ENCODE data around the gene RHD. TPM values are rescaled to one million over a fixed set of nuclear protein-coding genes. Genes with fewer than 3 reads are reported as not detected.
"Not testable (repeated sequence)": the region's sequence is repeated elsewhere in the genome, so short reads cannot be mapped to it uniquely, and the experiment has no call there.

Gene RHD
- total RNA-seq, 1 donor from 2014 or later, result not detected

- DNase-seq (ENCODE audit: low spot score), result no peak
Observed at GRCh38 chr1:25257196-25257595, 15.1 kb upstream of the RHD start.

- not testable (repeated sequence) for DNase-seq (ENCODE audit: low spot score)
Observed at GRCh38 chr1:25259813-25260212, 12.5 kb upstream of the RHD start.

GRCh38 chr1:25260336-25260735 lies 12.0 kb upstream of the RHD start:
- DNase-seq (ENCODE audit: low spot score), result not testable (repeated sequence)

- DNase-seq (ENCODE audit: low spot score), result not testable (repeated sequence)
Observed at GRCh38 chr1:25266554-25267287, 5.6 kb upstream of the RHD start.

GRCh38 chr1:25267288-25268142 lies 4.8 kb upstream of the RHD start:
- peak; percentile 75 for DNase-seq (ENCODE audit: low spot score)

- not testable (repeated sequence) for DNase-seq (ENCODE audit: low spot score)
Observed at GRCh38 chr1:25268143-25268760, 4.1 kb upstream of the RHD start.

- not testable (repeated sequence) for DNase-seq (ENCODE audit: low spot score)
Observed at GRCh38 chr1:25275648-25276047, 3.3 kb downstream of the RHD start.

GRCh38 chr1:25277295-25277694 lies 5.0 kb downstream of the RHD start:
- not testable (repeated sequence) for DNase-seq (ENCODE audit: low spot score)

- not testable (repeated sequence) for DNase-seq (ENCODE audit: low spot score)
Observed at GRCh38 chr1:25278358-25278757, 6.0 kb downstream of the RHD start.

- DNase-seq (ENCODE audit: low spot score), result not testable (repeated sequence)
Observed at GRCh38 chr1:25278790-25279189, 6.5 kb downstream of the RHD start.

GRCh38 chr1:25279693-25280111 lies 7.4 kb downstream of the RHD start:
- DNase-seq (ENCODE audit: low spot score), result not testable (repeated sequence)

- not testable (repeated sequence) for DNase-seq (ENCODE audit: low spot score)
Observed at GRCh38 chr1:25285862-25286261, 13.6 kb downstream of the RHD start.

GRCh38 chr1:25287164-25287563 lies 14.9 kb downstream of the RHD start:
- DNase-seq (ENCODE audit: low spot score), result not testable (repeated sequence)

GRCh38 chr1:25288573-25289101 lies 16.3 kb downstream of the RHD start:
- DNase-seq (ENCODE audit: low spot score), result not testable (repeated sequence)

GRCh38 chr1:25290043-25290442 lies 17.7 kb downstream of the RHD start:
- not testable (repeated sequence) for DNase-seq (ENCODE audit: low spot score)

- not testable (repeated sequence) for DNase-seq (ENCODE audit: low spot score)
Observed at GRCh38 chr1:25293426-25293825, 21.1 kb downstream of the RHD start.

- DNase-seq (ENCODE audit: low spot score), result not testable (repeated sequence)
Observed at GRCh38 chr1:25294889-25295826, 22.8 kb downstream of the RHD start.

- DNase-seq (ENCODE audit: low spot score), result not testable (repeated sequence)
Observed at GRCh38 chr1:25296501-25296900, 24.2 kb downstream of the RHD start.

GRCh38 chr1:25300729-25301128 lies 28.4 kb downstream of the RHD start:
- not testable (repeated sequence) for DNase-seq (ENCODE audit: low spot score)

- DNase-seq (ENCODE audit: low spot score), result not testable (repeated sequence)
Observed at GRCh38 chr1:25302330-25302729, 30.0 kb downstream of the RHD start.

GRCh38 chr1:25304936-25305335 lies 32.6 kb downstream of the RHD start:
- not testable (repeated sequence) for DNase-seq (ENCODE audit: low spot score)

Measured in ureter (tissue), 1 donor.